ENCODE data around the gene PAX2. TPM values are rescaled to one million over a fixed set of nuclear protein-coding genes. Genes with fewer than 3 reads are reported as not detected.

The PAX2 gene
- total RNA-seq, 1 donor from 2014 or later: not detected

DNA sequence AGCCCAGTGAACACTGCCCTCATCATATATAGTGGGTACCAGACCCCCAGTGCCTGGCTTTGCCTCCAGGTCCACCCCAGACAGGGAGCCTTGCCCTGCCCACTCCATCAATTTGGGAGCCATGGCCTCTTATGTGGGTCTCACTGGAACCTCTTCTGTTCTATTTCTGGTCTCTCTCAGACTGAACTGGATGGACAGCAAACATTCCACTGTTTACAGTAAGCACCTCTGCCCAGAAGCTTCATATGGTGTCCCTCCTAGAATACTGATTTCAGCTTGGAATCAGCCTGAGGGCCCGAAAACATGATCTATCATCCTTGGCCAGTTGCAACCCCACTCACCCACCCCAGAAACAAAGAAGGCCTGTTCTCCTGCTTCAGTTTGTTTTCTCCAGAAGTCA, 86.4 kb downstream of the PAX2 start:
- TF ChIP-seq CTCF (IDR thresholded peaks at IDR 0.05): no peak
- DNase-seq (ENCODE audit: low spot score in 2 of 2): no peak
- Histone ChIP-seq H3K27me3 (peaks cover 16% of the 10 kb centered on the region), H3K4me1 (peaks cover 9 to 20% of the 10 kb centered on the region in 2 donors), H3K9me3 (no peaks in the 10 kb centered on the region), H3K36me3 (no peaks in the 10 kb centered on the region), H3K27ac (no peak overlapping the region), H3K4me3 (no peak overlapping the region)
- intact Hi-C loops (cut with DNase I): no loop called here

DNA sequence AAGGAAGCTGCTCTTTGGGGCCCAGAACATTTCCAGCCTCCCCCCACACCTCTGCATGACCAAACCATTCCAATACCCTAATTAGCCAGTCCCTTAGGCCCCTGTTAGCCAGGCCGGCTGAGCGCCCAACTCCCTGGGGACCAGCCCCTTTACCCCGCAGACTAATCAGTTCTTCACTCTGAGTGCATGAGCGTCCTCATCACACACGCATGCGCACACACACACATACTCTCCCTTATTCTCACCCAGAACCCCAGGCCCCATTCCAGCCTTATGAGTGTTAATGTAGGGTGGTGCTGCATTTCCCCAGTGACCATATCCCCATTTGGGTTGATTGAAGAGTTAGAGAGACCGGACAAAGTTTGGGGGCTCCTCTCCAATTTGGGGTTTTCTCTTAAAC, 90.4 kb downstream of the PAX2 start:
- H3K27me3 ChIP-seq: no peaks in the 10 kb centered on the region

DNA sequence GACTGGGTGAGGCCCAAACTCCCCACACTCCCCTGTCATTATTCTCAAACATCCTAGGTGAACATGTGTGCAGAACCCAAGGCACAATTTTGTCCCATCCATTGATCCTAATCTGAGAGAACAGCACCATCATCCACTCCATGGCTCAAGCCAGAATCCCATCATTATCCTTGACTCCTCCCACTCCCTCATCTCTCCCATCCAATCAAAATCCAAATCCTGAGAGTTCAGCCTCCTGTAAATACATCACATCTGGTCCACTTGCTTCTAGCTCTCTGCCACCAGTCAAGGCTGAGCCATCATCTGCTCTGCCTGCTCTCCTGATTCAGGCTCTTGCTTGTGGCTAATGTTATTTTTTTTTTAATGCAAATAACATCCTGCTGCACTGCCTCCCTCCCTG, 91.5 kb downstream of the PAX2 start:
- intact Hi-C loops (cut with DNase I): no loop called here
- no peak for TF ChIP-seq CTCF (IDR thresholded peaks at IDR 0.05)
- H3K36me3 ChIP-seq: no peaks in the 10 kb centered on the region
- H3K4me1 ChIP-seq: no peaks in the 10 kb centered on the region
- no peak overlapping the region for H3K4me3 ChIP-seq
- H3K9me3 ChIP-seq: no peaks in the 10 kb centered on the region
- H3K27ac ChIP-seq: no peak overlapping the region
- no peak for DNase-seq (ENCODE audit: low spot score in 2 of 2)
- no peaks in the 10 kb centered on the region for H3K27me3 ChIP-seq

More for the DNA sequence above, 90.4 kb downstream of the PAX2 start:
- no peak overlapping the region for H3K27ac ChIP-seq
- no peaks in the 10 kb centered on the region for H3K36me3 ChIP-seq
- no peak for DNase-seq (ENCODE audit: low spot score in 2 of 2)
- H3K4me1 ChIP-seq: no peaks in the 10 kb centered on the region
- no peaks in the 10 kb centered on the region for H3K9me3 ChIP-seq
- no peak for TF ChIP-seq CTCF (IDR thresholded peaks at IDR 0.05)
- intact Hi-C loops (cut with DNase I): no loop called here
- no peak overlapping the region for H3K4me3 ChIP-seq

DNA sequence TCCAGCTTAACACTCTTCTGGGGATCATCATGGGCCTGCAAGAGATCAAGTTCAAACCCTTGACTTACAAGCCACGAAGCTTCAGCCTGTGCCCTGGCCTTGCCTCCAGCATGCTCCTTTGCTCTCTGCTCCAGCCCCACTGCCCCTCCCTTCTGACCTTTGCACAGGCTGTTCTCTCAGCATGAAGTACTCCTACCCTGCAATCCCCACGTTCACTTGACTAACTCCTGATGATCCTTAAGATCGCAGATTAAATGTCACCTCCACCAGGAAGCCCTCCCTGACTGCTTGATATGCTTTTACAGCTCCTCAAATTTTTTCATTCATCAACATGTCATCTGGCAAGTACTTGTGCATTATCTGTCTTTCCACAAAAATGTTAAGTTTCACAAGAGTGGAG, 91.9 kb downstream of the PAX2 start:
- no peak for TF ChIP-seq CTCF (IDR thresholded peaks at IDR 0.05)

GRCh38 chr10:100838986-100839385, 93.6 kb downstream of the PAX2 start:
- Histone ChIP-seq H3K9me3 (no peaks in the 10 kb centered on the region), H3K4me1 (no peaks in the 10 kb centered on the region), H3K36me3 (no peaks in the 10 kb centered on the region), H3K27ac (no peak overlapping the region), H3K4me3 (no peak overlapping the region), H3K27me3 (no peaks in the 10 kb centered on the region)
- intact Hi-C loops (cut with DNase I): no loop called here
- TF ChIP-seq CTCF (IDR thresholded peaks at IDR 0.05): no peak
- no peak for DNase-seq (ENCODE audit: low spot score in 2 of 2)

More for the DNA sequence above, 91.9 kb downstream of the PAX2 start:
- intact Hi-C loops (cut with DNase I): no loop called here
- no peak overlapping the region for H3K27ac ChIP-seq
- H3K27me3 ChIP-seq: no peaks in the 10 kb centered on the region
- no peak overlapping the region for H3K4me3 ChIP-seq
- H3K36me3 ChIP-seq: no peaks in the 10 kb centered on the region
- no peaks in the 10 kb centered on the region for H3K9me3 ChIP-seq
- no peaks in the 10 kb centered on the region for H3K4me1 ChIP-seq
- DNase-seq (ENCODE audit: low spot score in 2 of 2): no peak

DNA sequence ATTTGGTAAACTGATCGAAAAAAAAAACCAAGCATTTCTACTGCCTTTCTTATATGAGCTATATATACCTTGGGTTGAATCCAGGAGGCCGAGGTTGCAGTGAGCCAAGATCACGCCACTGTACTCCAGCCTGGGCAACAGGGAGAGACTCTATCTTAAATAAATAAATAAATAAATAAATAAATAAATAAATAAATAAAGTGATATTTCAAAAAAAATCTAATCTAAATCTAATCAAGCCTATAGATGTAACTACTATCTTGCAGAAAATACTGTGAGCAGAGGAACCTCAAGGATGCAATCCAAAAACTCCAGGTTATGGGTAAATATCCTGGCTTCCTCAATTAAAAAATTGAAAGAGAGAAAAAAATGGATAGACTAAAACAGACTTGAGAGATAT, 96.1 kb downstream of the PAX2 start:
- TF ChIP-seq CTCF (IDR thresholded peaks at IDR 0.05): no peak
- intact Hi-C loops (cut with DNase I): no loop called here
- H3K27me3 ChIP-seq: no peaks in the 10 kb centered on the region
- no peak overlapping the region for H3K27ac ChIP-seq
- no peaks in the 10 kb centered on the region for H3K36me3 ChIP-seq
- H3K4me3 ChIP-seq: no peak overlapping the region
- no peak for DNase-seq (ENCODE audit: low spot score in 2 of 2)
- no peaks in the 10 kb centered on the region for H3K4me1 ChIP-seq
- no peaks in the 10 kb centered on the region for H3K9me3 ChIP-seq
